GM19023 (cell line): ENCODE data around the gene GREB1.

ENCODE experiments used
- ATAC-seq: cut with Tn5 transposase; IDR thresholded peaks from one replicate; pipeline ENCODE4 v1.9.1; 2021; ENCODE audit warnings: mild to moderate bottlenecking, moderate library complexity; ENCODE audit not compliant: unreplicated experiment

The GREB1 gene

DNA sequence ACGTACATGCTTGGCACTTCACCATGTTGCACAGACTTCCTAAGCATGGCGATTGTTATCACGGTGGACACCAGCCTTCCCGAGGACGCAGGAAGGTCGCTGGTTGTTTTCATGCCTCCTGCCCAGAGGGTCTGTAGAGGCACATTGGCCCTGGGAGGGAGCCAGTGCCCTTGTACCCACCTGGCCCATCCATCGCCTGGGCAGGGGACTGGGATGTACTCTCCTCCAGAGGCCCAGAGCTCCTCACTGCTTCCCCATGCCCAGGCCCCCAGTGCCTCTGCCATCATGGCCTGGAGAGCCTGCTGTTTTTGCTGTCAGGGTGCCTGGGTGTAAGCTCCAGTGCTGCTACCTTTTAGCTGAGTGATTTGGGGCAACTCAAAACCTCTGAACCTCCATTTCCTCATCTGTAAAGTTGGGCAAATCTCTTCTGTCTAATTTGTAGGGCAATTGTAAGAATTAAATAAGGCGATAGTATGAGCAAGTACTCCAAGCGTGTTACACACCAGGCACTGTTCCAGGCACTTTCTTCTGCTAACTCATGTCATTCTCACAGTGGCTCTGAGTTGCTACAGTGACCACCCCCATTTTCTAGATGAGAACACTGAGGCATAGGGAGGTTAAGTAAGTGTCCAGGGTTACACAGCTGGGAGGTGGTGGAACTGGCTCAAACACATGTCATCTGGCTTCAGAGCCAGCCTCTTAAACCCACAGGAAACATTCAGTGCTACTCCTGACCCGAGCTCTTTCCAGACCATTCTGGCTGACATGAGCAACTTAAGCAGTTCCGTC, 45.3 kb downstream of the GREB1 start:
- no peak for ATAC-seq

DNA sequence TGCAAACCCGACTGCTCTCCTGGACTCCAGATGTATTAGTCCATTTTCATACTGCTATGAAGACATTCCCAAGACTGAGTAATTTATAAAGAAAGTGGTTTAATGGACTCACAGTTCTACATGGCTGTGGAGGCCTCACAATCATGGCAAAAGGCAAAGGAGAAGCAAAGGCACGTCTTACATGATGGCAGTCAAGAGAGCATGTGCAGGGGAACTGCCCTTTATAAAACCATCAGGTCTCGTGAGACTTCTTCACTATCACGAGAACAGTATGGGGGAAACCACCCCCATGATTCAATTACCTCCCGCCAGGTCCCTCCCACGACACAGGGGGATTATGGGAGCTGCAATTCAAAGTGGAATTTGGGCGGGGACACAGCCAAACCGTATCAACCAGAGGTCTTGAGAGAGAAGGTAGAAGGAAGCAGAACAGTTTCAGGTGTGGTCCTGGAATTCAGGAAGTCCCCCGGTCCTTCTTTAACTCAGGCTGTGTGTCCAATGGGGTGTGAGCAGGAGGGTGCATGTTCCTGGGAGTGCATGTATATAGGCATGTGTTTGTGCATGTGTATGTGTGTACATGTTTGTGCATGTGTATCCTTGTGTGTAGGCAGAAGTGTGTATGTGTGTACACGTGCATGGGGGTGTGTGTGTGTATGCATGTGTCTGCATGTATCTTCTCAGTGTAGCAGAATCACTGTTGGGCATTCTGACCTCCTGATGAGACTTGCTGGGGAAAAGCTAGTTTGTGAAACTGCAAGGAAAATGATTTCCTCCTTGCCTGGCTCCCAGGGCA, 46.2 kb downstream of the GREB1 start:
- ATAC-seq: no peak

DNA sequence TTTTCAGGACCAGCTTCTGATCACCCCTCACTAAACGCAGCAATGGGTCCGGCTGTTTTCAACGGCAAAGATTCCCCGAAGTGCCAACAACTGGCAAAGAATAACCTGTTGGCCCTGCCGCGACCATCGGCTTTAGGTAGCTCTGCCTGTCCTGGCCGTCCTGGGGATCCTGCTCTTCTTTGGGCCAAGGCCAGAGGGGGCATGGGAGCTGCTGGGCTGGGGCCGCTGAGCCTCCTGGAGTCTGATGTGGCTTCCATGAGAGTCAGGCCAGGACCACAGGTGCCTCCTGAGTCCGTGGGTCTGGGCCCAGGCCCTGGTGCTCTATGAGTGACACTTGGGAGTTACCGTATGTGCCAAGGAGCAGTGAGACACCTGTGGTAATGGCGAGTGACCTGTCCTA, 46.9 kb downstream of the GREB1 start:
- ATAC-seq: no peak

DNA sequence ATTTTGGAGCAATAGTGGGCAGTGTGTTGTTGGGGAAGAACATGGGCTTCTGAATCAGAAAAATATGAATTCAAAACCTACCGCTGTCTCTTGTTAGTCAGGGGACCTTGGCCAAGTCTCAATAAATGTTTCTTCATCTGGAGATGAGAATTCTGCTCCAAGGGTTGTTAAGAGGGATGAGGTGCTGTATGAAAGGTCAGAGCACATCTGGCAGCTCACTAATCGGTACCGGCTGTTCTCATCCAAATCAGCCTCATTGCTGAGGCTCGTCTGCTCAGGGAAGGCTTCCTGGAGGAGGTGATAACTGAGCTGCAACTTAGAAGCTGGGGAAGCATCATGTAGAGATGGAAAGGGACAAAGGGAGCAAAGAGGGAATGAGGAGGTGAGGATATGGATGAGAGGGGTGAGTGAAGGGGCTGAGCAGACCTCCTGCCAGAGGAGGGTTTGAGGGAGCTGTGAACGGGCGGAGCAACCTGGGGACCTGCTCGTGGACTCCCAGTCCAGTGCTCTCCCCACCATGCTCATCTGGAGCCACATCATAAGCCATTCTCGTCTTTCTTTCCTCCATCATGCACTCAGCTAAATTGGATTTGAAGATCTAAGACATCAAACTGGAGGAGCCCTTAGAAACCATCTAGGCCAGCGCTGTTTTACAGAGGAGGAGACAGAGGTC, 47.4 kb downstream of the GREB1 start:
- no peak for ATAC-seq

DNA sequence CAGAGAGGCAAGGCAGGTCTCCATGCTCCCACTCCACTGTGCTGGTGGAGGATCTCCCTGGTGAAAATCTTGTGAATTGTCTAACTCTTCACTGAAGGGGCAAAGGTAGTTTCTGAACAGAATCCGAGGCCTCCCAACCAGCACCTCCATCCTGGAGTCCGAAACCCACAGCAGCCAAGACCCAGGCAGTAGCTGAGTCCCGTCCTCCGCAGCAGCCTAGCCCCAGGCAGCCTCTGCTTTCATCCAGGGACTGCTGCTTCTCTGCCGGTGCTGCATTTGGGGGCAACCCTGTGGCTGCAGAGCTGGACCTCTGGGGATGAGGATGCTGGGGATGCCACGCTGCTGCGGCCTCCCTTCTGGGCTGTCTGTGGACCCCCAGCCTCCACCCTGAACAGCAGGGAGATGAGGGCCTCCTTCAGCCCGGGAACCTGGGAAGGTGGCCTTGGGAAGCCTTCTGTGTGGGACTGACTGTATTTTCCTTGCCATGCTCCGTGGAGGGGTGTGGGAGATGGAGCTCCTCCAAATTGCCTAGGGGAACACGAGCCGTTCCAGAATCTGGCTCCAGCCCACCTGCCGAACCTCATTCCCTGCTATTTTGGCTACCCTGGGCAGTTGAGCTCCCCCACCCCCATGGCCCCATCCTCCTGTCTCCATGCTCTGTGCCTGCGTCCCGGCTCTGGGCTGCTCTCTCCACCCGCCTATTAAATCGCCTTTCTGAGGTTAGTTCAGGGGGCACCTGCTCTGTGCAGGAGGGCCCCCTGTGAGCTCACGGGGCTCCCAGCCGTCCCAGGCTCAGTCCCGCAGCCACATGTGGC, 48.2 kb downstream of the GREB1 start:
- ATAC-seq: no peak

DNA sequence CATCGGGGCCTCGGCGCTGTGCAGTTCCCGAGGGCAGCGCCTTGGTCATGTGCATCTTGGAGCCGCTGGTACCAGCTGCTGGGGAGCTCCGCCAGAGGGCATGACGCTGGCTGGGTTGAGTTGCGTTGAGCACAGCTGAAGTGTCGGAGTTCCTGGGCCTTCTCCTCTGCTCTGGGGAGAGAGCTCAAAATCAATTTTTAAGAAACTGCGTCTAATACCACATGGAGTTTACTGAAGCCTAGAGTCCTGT, 48.7 kb downstream of the GREB1 start:
- no peak for ATAC-seq

DNA sequence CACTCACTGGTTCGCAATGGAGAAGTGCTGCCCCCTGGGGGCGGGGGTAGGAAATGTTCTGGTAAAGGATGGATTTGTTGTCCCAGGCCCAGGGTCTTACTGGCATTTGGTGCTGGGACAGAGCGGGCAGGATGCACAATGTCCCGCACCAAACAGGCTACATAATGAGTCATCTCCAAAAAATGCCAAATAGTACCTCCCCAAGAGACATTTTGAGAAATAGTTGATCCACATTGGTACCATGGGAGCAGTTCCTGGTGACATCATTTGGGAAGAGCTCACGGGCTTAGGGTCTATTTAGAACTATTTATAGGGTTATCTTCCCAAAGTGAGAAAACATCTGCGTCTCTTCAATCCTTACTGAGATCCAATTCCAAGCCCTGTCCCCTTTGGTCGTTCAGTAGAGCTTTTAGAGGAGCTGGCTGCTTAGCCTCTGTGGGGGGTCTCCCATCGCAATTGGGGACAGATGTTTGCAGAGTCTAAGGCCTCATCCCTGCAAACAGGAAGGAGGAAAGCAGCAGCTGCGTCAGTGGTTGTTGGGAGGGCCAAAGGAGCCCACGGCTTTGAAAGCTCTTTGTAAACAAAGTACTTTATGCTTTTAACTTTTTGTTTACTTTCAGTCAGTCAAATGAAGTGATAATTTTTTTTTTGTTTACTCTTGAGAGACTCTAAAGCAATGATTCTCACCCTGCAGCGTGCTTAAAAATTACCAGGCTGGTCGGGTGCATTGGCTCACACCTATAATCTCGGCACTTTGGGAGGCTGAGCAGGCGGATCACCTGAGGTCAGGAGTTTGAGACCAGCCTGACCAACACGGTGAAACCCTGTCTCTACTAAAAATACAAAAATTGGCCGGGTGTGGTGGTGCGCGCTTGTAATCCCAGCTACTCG, 49.3 kb downstream of the GREB1 start:
- ATAC-seq: no peak

DNA sequence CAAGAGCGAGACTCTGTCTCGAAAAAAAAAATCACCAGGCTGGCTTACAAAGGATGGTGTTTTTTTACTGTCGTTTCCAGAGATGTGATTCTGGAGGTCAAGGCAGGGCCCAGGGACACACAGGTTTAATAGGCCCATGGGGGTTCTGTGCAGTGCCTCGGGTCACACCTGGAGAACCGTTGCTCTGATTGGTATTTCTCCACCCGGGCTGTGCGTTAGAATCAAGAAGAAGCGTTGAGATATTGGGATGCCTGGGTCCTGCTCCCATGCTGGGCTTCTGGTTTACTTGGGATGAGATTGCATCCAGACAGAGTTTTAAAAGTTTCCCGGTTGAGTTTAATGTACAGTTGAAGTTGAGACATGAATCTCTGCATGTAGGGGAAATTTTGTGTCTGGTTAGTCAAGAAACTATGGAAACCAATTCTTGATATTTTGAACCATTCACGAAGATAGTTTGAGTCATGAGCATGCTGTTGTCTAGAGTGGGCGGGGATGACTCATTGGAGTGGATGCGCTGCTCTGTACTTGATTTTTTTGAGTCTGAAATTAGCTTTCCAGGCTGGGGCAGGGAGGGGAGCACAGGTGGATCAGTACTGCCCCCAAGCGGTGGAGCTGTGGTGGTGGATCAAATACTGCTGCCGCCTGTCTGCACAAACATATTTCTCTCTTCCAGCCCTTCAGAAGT, 50.1 kb downstream of the GREB1 start:
- ATAC-seq: peak; percentile 87

DNA sequence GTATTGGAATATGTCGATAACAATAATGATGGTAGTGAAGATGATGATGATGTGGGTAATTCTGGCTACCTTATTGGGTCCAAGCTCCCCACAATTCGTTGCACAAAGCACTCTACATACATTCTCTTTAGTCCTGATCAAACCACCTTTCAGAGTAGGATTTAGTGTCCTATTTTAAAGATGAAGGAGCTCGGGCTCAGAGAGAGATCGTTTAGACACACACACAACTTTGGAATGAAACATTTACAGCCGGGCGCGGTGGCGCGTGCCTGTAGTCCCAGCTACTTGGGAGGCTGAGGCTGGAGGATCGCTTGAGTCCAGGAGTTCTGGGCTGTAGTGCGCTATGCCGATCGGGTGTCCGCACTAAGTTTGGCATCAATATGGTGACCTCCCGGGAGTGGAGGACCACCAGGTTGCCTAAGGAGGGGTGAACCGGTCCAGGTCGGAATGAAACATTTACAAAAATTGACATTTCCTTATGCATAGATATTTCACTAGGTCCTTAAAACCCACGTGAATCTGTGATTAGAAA, 50.7 kb downstream of the GREB1 start:
- ATAC-seq: no peak

DNA sequence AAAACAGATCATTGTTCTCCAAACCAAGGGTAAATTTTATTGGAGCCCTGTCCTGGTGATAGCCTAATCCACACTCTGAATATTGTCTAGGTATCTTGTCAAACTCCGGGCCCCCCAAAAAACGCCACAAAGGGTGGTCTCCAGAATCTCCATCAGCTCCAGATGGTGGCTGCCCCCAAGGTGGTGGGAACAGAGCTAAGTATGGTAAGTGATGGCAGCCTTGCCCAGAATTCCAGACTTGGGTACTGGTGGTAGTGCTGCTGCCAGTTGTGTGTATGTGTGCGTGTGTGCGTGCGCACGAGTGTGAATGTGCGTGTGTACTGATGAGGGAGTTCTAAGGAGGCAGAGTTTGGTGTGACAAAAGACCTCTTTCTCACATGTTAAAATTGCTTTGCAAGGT, 51.2 kb downstream of the GREB1 start:
- no peak for ATAC-seq

DNA sequence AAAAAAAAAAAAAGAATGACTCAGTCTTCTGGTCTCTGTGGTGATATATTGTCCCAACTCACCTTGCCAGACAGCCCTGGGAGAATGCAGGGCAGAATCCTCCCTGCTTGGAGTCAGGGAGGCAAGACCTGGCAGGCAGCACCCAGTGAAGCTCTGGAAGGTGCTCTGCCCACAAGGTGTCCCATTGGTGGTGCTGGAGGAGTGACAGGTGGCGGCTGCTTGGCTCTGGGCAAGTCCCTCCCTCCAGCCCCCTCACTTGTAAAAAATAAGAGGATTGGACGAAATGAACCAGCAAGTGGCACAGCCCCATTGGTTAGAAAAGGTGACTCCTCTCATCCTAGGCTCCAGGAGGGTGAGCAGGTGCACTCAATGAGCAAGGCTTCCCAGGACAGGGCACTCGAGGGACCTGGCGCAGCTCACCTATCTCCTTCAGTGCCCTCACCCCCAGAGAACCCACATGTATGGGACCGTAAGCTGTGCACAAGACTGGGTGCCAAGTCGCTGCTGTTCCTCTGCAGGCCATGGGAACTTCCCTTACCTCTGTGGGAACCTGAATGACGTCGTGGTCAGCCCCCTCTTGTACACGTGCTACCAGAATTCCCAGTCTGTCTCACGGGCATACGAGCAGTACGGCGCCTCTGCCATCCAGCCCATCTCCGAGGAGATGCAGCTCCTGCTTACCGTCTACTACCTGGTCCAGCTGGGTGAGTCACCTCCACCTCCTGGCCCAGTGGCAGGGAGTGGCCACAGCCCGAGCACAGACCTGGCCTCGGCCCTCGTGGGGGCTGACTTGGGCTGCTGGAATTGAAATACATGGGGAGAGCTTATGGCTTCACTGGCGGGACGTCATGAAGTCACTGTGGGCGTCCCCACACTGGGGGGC, 54.6 kb downstream of the GREB1 start:
- ATAC-seq: no peak

DNA sequence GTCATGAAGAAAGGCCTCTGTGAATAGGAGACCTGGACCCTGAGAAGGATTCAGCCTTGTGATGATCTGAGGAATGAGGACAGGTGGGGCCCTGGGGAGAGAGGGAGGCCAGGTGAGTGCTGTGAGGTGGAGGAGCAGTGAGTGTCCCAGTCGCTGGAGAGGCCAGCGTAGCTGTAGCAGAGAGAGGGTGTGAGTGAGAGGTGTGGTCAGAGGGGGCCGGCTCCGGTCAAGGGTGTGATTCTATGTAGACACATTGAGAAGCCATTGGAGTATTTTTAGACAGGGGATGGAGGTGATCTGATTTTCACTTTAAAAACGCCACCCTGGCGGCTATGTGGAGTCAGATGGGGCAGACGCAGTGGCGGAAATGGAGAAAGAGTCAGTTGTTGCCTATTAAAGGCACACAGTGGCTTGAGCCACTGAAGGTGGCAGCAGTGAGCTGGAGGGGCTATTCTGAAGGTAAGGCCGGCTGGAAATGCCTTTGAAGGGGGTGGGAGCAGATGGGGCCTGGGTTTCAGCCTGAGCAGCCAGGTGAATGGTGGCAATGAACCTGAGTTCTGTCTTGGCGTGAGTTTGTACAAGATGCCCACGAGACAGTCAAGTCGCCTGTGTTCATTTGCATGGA, 55.6 kb downstream of the GREB1 start:
- no peak for ATAC-seq

DNA sequence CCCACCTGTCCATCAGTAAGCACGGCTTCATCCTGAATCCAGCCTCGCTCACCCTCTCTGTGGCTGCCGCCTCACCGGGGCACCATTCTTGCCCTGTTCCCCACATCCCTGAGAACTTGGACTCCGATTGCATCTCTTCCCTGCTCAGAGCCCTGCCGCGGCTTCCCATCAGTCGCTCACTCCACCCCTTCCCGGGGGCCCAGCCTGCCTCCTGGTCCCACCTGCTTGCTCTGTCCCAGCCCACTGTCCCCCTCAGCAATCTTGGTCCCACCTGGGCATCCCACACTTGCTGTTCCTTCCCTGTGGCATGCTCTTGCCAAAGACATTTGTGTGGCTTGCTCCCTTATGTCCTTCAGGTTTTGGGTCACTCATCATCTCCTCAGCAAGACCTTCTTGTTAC, 56.3 kb downstream of the GREB1 start:
- no peak for ATAC-seq

DNA sequence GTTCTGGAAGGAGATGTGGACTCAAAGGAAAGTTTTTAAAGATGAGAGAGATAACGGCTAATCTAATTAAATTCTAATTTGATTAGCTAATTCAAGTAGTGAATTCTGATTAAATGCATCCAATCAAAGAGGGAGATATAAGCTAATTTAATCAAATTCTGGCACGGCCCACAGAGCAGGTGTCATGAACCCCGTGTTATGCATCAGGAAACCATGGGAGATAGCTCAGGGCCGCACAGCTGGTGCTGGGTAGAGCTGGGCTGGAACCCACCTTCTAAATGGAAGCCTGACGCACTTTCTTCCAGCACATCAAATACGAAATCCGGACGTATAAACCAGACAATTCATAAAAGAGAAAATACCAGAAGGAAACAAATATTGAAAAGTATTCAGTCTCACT, 57.2 kb downstream of the GREB1 start:
- no peak for ATAC-seq

DNA sequence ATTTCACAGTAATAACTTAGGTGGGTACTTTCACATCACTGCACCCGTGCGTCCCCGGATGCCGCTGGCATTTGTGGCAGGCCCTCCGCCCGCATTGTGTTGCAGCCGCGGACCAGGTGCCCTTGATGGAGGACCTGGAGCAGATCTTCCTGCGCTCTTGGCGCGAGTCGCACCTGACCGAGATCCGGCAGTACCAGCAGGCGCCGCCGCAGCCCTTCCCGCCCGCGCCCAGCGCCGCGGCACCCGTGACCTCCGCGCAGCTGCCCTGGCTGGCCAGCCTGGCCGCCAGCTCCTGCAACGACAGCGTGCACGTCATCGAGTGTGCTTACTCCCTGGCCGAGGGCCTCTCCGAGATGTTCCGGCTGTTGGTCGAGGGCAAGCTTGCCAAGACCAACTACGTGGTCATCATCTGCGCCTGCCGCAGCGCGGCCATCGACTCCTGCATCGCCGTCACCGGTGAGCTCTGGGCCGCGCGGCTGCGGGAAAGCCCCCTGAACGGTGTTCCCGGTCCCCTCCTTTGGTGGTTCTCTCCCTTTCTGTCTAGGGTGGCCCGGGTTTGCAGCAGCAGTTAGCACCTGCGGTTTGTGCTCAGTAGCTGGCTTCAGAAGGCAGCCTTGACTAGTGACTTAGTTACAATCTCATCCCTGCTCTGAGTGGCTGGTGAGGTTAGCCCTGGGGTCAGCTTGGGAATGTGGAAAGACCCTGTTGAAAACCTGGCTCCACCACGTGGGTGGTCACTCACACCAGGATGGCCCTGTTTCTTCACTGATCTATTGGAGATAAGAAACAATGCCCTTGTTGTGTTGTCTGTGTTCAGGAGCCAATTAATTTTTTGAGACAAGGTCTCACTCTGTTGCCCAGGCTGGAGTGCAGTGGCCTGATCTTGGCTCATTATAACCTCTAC, 59.1 kb downstream of the GREB1 start:
- no peak for ATAC-seq

DNA sequence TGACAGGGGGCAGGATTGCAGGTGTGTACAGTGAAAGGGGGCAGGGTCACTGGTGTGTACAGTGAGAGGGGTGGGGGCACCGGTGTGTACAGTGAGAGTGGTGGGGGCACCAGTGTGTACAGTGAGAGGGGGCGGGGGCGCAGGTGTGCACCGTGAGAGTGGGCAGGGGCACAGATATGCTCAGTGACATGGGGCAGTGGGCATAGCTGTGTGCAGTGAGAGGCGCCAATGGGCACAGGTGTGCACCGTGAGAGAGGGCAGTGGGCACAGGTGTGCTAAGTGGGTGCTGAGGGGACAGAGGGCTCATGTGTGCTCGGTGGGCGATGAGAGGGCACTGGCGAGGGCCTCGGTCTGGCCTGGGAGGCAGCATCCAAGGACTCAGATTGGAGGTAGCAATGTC, 63.0 kb downstream of the GREB1 start:
- ATAC-seq: no peak
